Caco-2 (cell line): ENCODE measurements around the gene TLK1. TPM values are rescaled to one million over a fixed set of nuclear protein-coding genes. Genes with fewer than 3 reads are reported as not detected.

Experiments
- BruUV-seq: library from RNA; stranded (reverse); fragments of 400-500 nt; replicated peaks from 2 replicates; lab custom pipeline; 2021; lab: Mats Ljungman, UMichigan
- CTCF ChIA-PET: fragments of 300-600 bp; sonication (Branson Sonifier 250); formaldehyde crosslinking; loops from one replicate; lab custom pipeline; 2022; ENCODE audit warnings: antibody characterized with exemption; lab: Charles Lee
- POLR2A ChIA-PET: fragments of 300-600 bp; sonication (Branson Sonifier 250); formaldehyde crosslinking; loops from one replicate; lab custom pipeline; 2022; ENCODE audit warnings: antibody characterized with exemption; lab: Charles Lee
- DNase-seq, 2 experiments: peaks; one replicate each; pipeline versions ENCODE4 v3.0.0 to v3.0.0-alpha.2; 2020 to 2022
- H3K27me3 ChIP-seq: replicated peaks from 2 replicates; pipeline ENCODE4 v1.6.0; 2011; ENCODE audit warnings: low read length; ENCODE audit not compliant: control insufficient read depth, insufficient read depth
- H3K36me3 ChIP-seq: 2 replicates; pipeline ENCODE4 v1.5.1; 2011; ENCODE audit warnings: low read length; ENCODE audit not compliant: control insufficient read depth, insufficient read depth
- H3K4me1 ChIP-seq: fragments of 250-450 bp; sonication (Bioruptor Pico); 2 replicates; pipeline ENCODE4 v1.5.1; 2020; ENCODE audit warnings: mild to moderate bottlenecking
- H3K4me3 ChIP-seq: 2 replicates; pipeline ENCODE4 v1.5.1; 2011; ENCODE audit warnings: low read depth, mild to moderate bottlenecking, control low read depth, low read length
- H3K9me3 ChIP-seq: fragments of 250-450 bp; sonication (Bioruptor Pico); 2 replicates; pipeline ENCODE4 v1.5.1; 2020; ENCODE audit warnings: mild to moderate bottlenecking, moderate library complexity
- H3K27ac Mint-ChIP-seq: one replicate; pipeline ENCODE4 v1.8.0; 2022; ENCODE audit warnings: mixed read lengths; ENCODE audit not compliant: unreplicated experiment
- H3K27me3 Mint-ChIP-seq: one replicate; pipeline ENCODE4 v1.8.0; 2022; ENCODE audit warnings: mixed read lengths; ENCODE audit not compliant: insufficient read depth, unreplicated experiment
- H3K36me3 Mint-ChIP-seq: one replicate; pipeline ENCODE4 v1.8.0; 2022; ENCODE audit warnings: mild to moderate bottlenecking, mixed read lengths; ENCODE audit not compliant: insufficient read depth, unreplicated experiment
- H3K4me1 Mint-ChIP-seq: one replicate; pipeline ENCODE4 v1.8.0; 2022; ENCODE audit warnings: low read depth, mixed read lengths; ENCODE audit not compliant: unreplicated experiment
- H3K4me3 Mint-ChIP-seq: one replicate; pipeline ENCODE4 v1.8.0; 2022; ENCODE audit warnings: mild to moderate bottlenecking, moderate library complexity, mixed read lengths; ENCODE audit not compliant: unreplicated experiment
- H3K9me3 Mint-ChIP-seq: one replicate; pipeline ENCODE4 v1.8.0; 2022; ENCODE audit warnings: mixed read lengths; ENCODE audit not compliant: unreplicated experiment
- intact Hi-C: fragments of 100-400 bp; cut with micrococcal nuclease; formaldehyde crosslinking; loops from one replicate; pipeline ENCODE4 v1.10.0; 2022; ENCODE audit not compliant: unreplicated experiment
- total RNA-seq: library from RNA; stranded (reverse); gene quantifications from 2 replicates; pipeline ENCODE4 v1.2.3, GENCODE V29; 2022
- TF ChIP-seq, protein P1 (sequence below), 2 experiments: fragments of 200-600 bp in 1 of 2; IDR thresholded peaks; 1 replicate in 1 of 2; 2 replicates in 1 of 2; pipeline versions ENCODE4 v1.5.1 to v1.8.0; 2011 to 2022; ENCODE audit warnings: antibody characterized with exemption in 1 of 2, control low read depth in 1 of 2, inconsistent platforms in 1 of 2, low read depth in 1 of 2, low read length in 1 of 2, mild to moderate bottlenecking in 1 of 2, moderate library complexity in 1 of 2; ENCODE audit not compliant: insufficient read depth in 1 of 2, severe bottlenecking in 1 of 2, unreplicated experiment in 1 of 2

The TLK1 gene
- total RNA-seq, 1 experiment from 2014 or later, result 85.1 TPM

DNA sequence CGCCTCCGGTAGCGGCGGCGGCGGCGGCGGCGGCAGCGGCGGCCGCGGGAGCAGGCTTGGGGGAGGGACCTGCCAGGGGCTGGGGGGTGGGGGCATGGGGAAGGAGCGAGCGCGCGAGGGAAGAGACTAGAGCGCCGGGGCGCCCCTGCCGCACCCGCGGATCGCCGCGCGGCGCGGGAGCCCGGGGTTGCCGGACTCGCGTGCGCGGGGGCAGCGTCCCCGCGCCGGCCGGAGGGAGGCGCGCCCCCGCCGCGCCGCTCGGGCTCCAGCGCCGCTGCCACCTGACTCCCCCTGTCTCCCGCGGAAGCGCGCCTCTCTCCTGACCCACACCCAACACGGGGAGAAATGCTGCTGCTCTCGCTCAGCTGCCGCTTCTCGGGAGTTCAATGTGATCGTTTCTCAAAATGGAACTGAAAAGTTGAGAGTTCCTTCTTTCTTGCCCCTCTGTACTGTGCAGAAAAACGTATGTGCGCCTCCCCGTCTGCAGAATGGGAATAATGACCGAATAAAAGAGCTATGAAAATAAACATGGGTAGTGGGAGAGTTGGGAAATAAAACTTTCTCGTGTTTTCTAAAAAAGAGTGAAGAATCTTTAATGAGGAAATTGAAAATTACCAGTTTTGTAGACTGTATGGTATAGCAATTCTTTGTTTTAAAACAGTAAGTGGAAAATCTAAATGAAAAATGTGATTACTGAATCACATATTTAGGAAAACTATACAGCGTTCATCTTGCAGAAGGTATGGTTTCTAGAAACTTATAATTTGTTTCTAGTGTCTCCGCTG, 455 bp upstream of the TLK1 start:
- peak; percentile 74 to 75 for DNase-seq
- H3K36me3 ChIP-seq, result no peaks in the 10 kb centered on the region
- TF ChIP-seq, protein P1, sequence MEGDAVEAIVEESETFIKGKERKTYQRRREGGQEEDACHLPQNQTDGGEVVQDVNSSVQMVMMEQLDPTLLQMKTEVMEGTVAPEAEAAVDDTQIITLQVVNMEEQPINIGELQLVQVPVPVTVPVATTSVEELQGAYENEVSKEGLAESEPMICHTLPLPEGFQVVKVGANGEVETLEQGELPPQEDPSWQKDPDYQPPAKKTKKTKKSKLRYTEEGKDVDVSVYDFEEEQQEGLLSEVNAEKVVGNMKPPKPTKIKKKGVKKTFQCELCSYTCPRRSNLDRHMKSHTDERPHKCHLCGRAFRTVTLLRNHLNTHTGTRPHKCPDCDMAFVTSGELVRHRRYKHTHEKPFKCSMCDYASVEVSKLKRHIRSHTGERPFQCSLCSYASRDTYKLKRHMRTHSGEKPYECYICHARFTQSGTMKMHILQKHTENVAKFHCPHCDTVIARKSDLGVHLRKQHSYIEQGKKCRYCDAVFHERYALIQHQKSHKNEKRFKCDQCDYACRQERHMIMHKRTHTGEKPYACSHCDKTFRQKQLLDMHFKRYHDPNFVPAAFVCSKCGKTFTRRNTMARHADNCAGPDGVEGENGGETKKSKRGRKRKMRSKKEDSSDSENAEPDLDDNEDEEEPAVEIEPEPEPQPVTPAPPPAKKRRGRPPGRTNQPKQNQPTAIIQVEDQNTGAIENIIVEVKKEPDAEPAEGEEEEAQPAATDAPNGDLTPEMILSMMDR (IDR thresholded peaks at IDR 0.05; ENCODE audit: insufficient read depth in 1 of 2, low read depth in 1 of 2, low read length in 1 of 2, severe bottlenecking in 1 of 2, unreplicated experiment in 1 of 2), result peak in 1 of 2 experiments; percentile 2
- H3K4me3 ChIP-seq, result peak overlapping the region; percentile 96
- no peaks in the 10 kb centered on the region for H3K27me3 ChIP-seq
- POLR2A ChIA-PET, result no interaction called here
- intact Hi-C loops, result no loop called here
- H3K27me3 Mint-ChIP-seq, result no peaks in the 10 kb centered on the region
- CTCF ChIA-PET, result interaction anchor here (0.9 kb wide), 2 partner anchors 188 to 255 kb away, joined by 4 to 6 read pairs; no protein-coding TSS in a partner anchor
- no peaks in the 10 kb centered on the region for H3K9me3 Mint-ChIP-seq
- H3K4me1 Mint-ChIP-seq, result peaks cover 18% of the 10 kb centered on the region
- H3K36me3 Mint-ChIP-seq, result peaks cover 13% of the 10 kb centered on the region
- H3K27ac Mint-ChIP-seq, result peak overlapping the region; percentile 60
- H3K4me1 ChIP-seq, result peaks cover 19% of the 10 kb centered on the region
- BruUV-seq, result TSS peak; percentile 86
- H3K4me3 Mint-ChIP-seq, result peak overlapping the region; percentile 76
- no peaks in the 10 kb centered on the region for H3K9me3 ChIP-seq

DNA sequence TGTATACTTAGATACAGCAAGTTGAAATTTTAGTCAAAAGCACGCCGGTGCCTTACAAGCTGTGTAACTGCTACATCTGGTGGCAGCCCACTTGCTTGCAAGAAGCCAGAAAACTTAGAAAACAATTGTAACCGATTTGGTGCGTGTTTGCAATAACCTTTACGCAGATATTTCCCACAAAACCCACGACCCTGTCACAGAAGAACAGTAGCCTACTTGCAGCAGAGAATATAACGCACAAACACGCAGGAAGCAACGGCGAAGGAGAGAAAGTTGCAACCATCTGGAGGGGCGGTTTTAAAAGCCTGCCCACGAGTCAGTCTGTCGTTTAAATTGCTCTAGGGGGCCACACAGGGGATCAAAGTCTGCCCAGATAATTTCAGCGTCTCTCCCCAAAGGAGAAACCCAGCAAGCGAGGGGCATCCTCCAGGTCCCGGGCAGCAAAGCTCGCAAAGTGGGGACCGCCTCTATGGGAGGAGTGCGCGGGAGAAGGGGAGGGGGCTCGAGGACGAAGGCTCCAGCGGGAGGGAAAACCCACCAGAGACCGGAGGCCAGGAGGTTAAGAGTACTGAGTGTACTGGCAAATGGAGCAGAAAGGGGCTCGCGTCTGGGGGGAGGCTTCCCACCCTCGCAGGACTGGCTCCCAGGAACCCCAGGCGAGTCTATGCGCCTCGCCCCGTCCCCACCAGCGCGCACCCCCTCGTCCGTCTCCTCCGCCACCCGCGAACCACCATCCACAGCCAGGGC, 1.1 kb downstream of the TLK1 start:
- TF ChIP-seq, protein P1 (IDR thresholded peaks at IDR 0.05; ENCODE audit: insufficient read depth in 1 of 2, low read depth in 1 of 2, low read length in 1 of 2, severe bottlenecking in 1 of 2, unreplicated experiment in 1 of 2), result peak; percentile 37 to 61
- Histone ChIP-seq H3K27me3 (no peaks in the 10 kb centered on the region), H3K9me3 (no peaks in the 10 kb centered on the region), H3K4me1 (peaks cover 19% of the 10 kb centered on the region), H3K4me3 (peak overlapping the region; percentile 96), H3K36me3 (no peaks in the 10 kb centered on the region)
- Mint-ChIP-seq H3K9me3 (no peaks in the 10 kb centered on the region), H3K4me3 (peak overlapping the region; percentile 76), H3K27ac (peak overlapping the region; percentile 94), H3K27me3 (no peaks in the 10 kb centered on the region), H3K36me3 (peaks cover 13% of the 10 kb centered on the region), H3K4me1 (peaks cover 23% of the 10 kb centered on the region)
- intact Hi-C loops, result loop anchor here (1.0 to 5.0 kb wide), 5 partner anchors 72 to 257 kb away; partner anchors contain the start of gene GORASP2
- CTCF ChIA-PET, result interaction anchor here (0.6 to 1.5 kb wide), 4 partner anchors 68 to 257 kb away, joined by 3 to 8 read pairs (median 6); no protein-coding TSS in a partner anchor
- POLR2A ChIA-PET, result interaction anchor here (0.7 kb wide), 1 partner anchor 259 kb away, joined by 13 read pairs; no protein-coding TSS in a partner anchor
- no TSS peak for BruUV-seq
- peak; percentile 57 to 69 for DNase-seq
